HG02588 (cell line): ENCODE results near the gene GARS1.
A peak's percentile ranks its signal among the peaks of the same experiment; 100 is the strongest.
"Not testable (repeated sequence)": the region's sequence is repeated elsewhere in the genome, so short reads cannot be mapped to it uniquely, and the experiment has no call there.

Experiments
- ATAC-seq: cut with Tn5 transposase; IDR thresholded peaks from one replicate; pipeline ENCODE4 v1.9.1; 2021; ENCODE audit warnings: mild to moderate bottlenecking, moderate library complexity; ENCODE audit not compliant: unreplicated experiment

The GARS1 gene

DNA sequence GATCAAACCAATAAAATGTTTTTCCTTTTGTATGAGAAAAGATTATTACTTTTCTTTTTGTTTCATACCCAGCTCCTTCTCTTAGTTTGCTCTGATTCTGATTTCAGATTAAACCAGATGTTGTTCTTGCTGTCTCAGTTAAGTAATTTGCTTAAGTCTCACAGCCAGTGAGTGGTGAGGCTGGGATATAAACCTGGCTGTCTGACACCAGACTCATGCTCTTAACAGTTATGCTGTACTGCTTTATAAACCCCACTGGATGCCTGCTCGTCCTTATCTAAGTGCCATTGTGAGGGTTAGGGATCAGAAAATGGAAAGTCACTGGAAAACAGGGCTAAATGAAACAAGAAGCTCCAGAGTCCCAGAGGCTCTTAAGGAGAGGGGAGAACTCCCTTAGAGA, 24.3 kb downstream of the GARS1 start:
- no peak for ATAC-seq

GRCh38 chr7:30625283-30625682, 30.6 kb downstream of the GARS1 start:
- ATAC-seq = no peak

DNA sequence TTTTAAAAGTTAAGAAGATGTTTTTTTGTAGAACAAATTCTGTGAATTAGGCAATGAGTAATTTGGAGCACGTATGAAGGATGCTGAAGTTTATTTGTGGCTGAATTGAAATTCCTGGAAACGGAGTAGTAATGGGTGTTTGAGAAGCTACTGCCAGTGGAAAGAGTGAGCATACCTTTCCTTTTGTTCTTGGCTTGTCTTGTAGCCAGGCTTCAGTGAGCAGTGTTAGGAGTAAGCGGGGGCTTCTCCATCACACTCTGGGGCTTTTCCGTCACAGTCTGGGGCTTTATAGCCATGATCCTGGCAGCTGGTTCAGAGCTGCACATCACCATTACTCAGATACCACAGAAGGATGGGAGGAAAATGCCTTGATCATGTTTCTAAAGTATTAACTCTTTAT, 32.3 kb downstream of the GARS1 start:
- no peak for ATAC-seq

GRCh38 chr7:30630986-30631385, 36.3 kb downstream of the GARS1 start:
- peak; percentile 63 for ATAC-seq

- no peak for ATAC-seq
Observed at GRCh38 chr7:30633223-30633622, 38.5 kb downstream of the GARS1 start.

DNA sequence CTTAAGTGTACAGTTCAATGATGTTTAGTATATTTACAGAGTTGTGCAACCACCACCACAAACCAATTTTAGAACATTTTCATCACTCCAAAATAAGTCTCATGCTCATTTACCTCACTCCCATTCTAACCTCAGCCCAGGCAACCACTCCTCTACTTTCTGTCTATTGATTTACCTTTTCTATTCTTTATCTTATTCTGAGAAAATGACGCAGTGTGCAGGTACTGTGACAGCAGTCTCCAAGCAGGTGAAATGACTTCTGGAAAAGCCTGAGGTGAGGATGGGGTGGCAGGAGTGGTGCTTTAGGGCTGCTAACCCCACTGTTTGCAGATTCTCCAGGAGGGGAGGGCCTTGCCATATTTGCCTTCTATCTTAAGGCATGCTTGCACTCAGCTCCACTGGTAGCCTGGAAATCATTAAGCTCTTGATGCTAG, 39.5 kb downstream of the GARS1 start:
- ATAC-seq = no peak

DNA sequence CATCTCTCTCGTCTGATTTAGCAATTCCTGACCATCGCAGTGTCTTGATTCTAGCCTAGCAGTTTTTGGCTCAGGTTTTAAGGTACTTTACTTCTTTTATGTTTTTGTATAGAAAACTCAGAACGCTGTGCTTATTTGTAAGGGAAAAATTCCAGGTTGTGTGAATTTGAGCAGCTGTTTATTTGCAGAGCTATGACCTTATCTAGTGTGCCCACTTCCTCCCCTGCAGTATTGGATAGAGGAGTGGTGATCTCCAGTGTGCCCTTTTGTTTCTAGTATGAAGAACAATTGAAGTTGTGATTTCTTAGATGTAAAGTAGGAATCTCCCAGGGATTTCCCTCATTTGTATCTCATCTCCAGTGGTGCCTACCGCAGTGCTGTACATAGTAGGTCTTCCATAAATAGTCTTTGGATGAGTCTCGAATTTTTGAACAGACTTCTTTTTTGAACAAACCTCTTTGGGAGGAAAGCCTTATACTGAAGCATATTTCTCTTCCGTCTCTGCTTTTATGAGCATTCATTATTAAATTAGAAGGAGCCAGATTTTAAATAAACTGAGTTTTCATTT, 40.0 kb downstream of the GARS1 start:
- ATAC-seq = no peak

DNA sequence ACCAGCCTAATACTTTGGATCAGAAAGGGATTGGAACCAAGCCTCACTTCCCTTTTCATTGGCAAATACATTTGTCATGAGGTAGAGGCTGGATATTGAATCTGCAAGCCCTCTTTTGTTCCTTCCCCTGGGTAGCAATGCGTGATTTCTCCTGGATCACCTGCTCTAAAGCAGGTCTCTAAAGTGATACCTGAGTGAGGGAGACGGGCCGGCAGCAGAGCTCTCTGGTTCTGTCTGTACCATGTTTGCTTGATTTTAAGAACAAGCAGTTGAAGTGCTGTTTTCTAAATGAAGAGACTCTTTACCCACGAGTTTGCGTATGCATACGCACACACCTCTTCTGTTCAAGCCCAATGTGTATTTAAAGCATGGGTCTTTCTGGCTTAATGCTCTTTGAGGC, 41.1 kb downstream of the GARS1 start:
- no peak for ATAC-seq

DNA sequence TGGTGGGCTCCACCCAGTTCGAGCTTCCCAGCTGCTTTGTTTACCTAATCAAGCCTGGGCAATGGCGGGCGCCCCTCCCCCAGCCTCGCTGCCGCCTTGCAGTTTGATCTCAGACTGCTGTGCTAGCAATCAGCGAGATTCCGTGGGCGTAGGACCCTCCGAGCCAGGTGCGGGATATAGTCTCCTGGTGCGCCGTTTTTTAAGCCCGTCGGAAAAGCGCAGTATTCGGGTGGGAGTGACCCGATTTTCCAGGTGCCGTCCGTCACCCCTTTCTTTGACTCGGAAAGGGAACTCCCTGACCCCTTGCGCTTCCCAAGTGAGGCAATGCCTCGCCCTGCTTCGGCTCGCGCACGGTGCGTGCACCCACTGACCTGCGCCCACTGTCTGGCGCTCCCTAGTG, 47.6 kb downstream of the GARS1 start:
- not testable (repeated sequence) for ATAC-seq

GRCh38 chr7:30642789-30643188, 48.1 kb downstream of the GARS1 start:
- no peak for ATAC-seq

- ATAC-seq = no peak
Observed at GRCh38 chr7:30644286-30644955, 49.7 kb downstream of the GARS1 start.

DNA sequence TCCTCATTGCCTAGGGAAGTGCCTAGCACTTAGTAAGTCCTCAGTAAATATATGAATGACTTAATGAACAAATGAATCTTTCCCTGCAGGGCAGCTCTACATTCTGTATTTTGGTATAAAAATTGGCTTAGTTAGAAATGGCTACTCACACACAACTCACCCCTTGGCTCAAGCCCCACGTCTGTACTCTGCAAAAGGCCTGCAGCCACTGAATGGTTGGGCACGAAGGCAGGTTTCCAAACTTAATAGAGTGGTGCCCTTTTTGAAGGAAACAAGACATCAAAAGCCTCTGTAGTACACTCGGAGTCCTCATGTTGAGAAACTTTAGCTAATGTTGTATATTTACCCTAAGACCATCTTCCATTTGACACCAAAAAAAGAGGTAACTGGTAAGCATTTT, 51.0 kb downstream of the GARS1 start:
- no peak for ATAC-seq

GRCh38 chr7:30646154-30646553, 51.5 kb downstream of the GARS1 start:
- no peak for ATAC-seq

DNA sequence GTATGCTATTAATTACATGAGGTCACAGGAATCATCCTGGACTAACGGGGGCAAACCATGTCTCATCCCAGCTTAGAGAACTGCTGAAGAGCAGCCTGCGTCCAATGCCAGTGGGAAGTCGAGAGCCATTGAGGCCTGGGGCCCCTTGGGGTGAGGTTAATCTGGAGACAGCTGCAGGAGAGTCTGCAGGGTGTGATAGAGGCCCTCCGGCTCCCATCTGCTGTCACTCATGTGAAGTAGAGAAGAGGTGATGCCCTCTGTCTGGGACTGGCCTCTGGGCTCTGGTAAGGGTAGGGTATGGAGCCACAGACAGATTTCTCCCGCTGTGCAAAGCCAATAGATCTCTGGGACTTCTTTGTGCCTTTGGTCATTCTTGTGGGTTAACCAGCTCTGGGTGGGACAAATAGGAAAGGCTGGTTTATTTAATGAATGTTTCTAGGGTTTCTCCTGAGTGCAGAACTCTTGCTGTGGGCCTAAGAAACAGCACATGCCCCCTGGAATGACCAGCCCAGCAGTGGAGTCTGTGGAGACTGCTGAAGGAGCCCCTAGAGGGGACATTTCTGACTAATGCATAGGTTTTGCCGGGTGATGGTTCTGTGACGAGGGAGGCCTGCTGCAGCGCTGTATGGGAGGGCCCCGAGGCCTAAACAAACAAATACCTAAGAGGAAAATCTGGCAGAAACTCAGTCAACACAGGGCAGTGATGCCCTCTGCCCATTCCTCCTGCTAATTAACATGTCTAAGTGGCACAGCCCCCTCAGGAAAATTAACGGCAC, 53.1 kb downstream of the GARS1 start:
- no peak for ATAC-seq

DNA sequence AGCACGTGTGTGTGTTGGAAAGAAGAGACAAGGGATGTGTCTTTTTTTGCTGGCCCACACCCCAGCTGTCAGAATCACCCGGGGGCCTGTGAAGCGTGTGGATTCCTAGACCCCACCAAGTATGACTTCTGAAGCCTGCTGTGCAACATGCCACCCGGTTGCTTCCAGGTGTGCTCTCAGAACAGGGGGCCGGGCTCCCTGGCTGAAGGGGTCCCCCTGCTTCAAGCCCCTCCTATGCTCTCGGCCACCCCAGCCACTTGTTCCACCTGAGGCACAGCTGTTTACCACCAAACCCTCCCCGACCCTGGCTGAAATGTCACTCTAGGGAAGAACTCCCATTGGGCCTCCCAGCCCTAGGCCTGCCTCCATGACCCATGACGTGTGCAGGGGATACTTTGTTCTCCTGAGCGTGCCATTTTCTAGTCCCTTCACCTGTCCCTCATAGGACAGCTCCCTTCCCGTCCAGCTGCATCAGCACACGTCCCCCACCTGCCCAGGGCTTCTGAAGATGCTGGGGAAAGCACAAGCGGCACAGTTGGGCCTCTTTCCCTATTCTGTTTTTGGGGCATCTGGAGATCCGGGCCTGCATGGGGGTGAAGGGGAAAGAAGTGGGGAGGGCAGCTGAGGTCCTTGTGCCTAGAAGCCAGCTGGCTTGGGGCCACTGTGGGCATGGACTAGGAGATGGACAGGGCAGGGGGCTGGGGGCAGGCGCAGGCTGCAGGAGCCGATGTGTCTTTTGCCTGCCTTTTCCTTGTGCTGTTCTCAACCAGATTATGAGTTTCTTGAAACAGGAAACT, 54.3 kb downstream of the GARS1 start:
- no peak for ATAC-seq

GRCh38 chr7:30649717-30650420, 55.2 kb downstream of the GARS1 start:
- no peak for ATAC-seq

DNA sequence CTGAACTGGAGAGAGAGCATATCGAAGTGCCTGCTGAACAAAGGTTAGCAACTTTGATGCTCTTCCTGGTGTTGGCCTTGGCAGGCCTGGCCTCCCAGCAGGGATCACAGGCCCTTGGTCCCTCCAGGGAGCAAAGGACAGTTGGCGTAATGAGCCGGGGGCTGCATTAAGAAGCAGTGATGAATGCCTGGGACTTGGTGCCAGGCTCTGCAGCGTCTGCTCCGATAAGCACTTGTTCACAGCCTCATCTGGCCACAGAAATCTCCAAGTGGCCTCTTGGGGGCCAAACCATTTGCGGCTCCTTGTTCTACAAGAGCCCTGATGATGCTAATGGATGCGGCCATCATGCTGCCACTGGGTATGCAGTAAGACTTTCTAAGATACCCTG, 55.7 kb downstream of the GARS1 start:
- ATAC-seq = no peak

- no peak for ATAC-seq
Observed at GRCh38 chr7:30652132-30652531, 57.5 kb downstream of the GARS1 start.

GRCh38 chr7:30652698-30653641, 58.3 kb downstream of the GARS1 start:
- ATAC-seq = no peak
